Endothelial cell of umbilical vein (primary cell): ENCODE results near the gene SPPL3. TPM values are rescaled to one million over a fixed set of nuclear protein-coding genes. Genes with fewer than 3 reads are reported as not detected.

Experiments
- BruUV-seq: library from RNA; stranded (reverse); fragments of 400-500 nt; replicated peaks from 2 replicates; lab custom pipeline; 2021; lab: Mats Ljungman, UMichigan
- CTCF ChIA-PET: fragments of 300-600, 350-600 bp; sonication (Branson Sonifier 250); formaldehyde crosslinking; loops from one replicate; lab custom pipeline; 2021; ENCODE audit warnings: antibody characterized with exemption, inconsistent platforms; lab: Charles Lee
- POLR2A ChIA-PET: fragments of 300-600, 350-600 bp; sonication (Branson Sonifier 250); formaldehyde crosslinking; loops from one replicate; lab custom pipeline; 2021; ENCODE audit warnings: antibody characterized with exemption, inconsistent platforms; lab: Charles Lee
- DNase-seq: peaks from one replicate; pipeline ENCODE4 v3.0.0-alpha.2; 2011; ENCODE audit warnings: low read depth, low spot score
- FAIRE-seq: peaks from 2 replicates; lab custom pipeline; 2011; peaks lifted over from hg19 to GRCh38; lab: Jason Lieb, UNC
- H2AFZ ChIP-seq: 2 replicates; pipeline ENCODE4 v1.6.0; 2012; ENCODE audit warnings: low read depth, low read length, control low read depth, inconsistent platforms
- H3K27ac ChIP-seq: 2 replicates; pipeline ENCODE4 v1.5.1; 2011; ENCODE audit warnings: low read depth, mild to moderate bottlenecking, control low read depth, low read length, moderate library complexity; ENCODE audit not compliant: insufficient read depth
- H3K27me3 ChIP-seq, 2 experiments: 2 replicates each; pipeline versions ENCODE4 v1.6.0 to v1.6.1; 2011; ENCODE audit warnings: low read length in 2 of 2, mixed read lengths in 1 of 2; ENCODE audit not compliant: control insufficient read depth in 2 of 2, insufficient read depth in 2 of 2
- H3K36me3 ChIP-seq, 2 experiments: 2 replicates in 1 of 2; 3 replicates in 1 of 2; pipeline ENCODE4 v1.5.1; 2011; ENCODE audit warnings: low read length in 2 of 2, mild to moderate bottlenecking in 1 of 2, moderate library complexity in 1 of 2; ENCODE audit not compliant: control insufficient read depth in 2 of 2, insufficient read depth in 2 of 2; ENCODE audit errors: extremely low read depth in 1 of 2
- H3K4me1 ChIP-seq: 3 replicates; pipeline ENCODE4 v1.5.1; 2011; ENCODE audit warnings: mild to moderate bottlenecking, low read length; ENCODE audit not compliant: control insufficient read depth, insufficient read depth; ENCODE audit errors: extremely low read depth
- H3K4me2 ChIP-seq: 2 replicates; pipeline ENCODE4 v1.6.1; 2011; ENCODE audit warnings: low read length, control low read depth, mixed read lengths; ENCODE audit not compliant: insufficient read depth
- H3K4me3 ChIP-seq, 3 experiments: fragments of 200-600 bp in 1 of 3; sonication (generic), shearing (Covaris generic) in 1 of 3; replicated peaks in 1 of 3; 2 replicates each; pipeline ENCODE4 v1.5.1; 2011 to 2016; ENCODE audit warnings: control low read depth in 3 of 3, low read length in 3 of 3, mild to moderate bottlenecking in 2 of 3, inconsistent platforms in 1 of 3, low read depth in 1 of 3, moderate library complexity in 1 of 3; ENCODE audit not compliant: insufficient read depth in 1 of 3
- H3K79me2 ChIP-seq: 2 replicates; pipeline ENCODE4 v1.6.0; 2012; ENCODE audit warnings: low read length, inconsistent platforms; ENCODE audit not compliant: control insufficient read depth, insufficient read depth
- H3K9ac ChIP-seq: replicated peaks from 2 replicates; pipeline ENCODE3; 2011; ENCODE audit warnings: low read length, control low read depth; ENCODE audit not compliant: insufficient read depth; ENCODE audit errors: extremely low read depth
- H3K9me1 ChIP-seq: replicated peaks from 3 replicates; pipeline ENCODE4 v1.6.0; 2011; ENCODE audit warnings: mild to moderate bottlenecking, low read length; ENCODE audit not compliant: control insufficient read depth, insufficient read depth; ENCODE audit errors: extremely low read depth
- H3K9me3 ChIP-seq: replicated peaks from 2 replicates; pipeline ENCODE4 v1.5.1; 2012; ENCODE audit warnings: low read length, inconsistent platforms; ENCODE audit not compliant: control insufficient read depth, insufficient read depth
- H4K20me1 ChIP-seq: replicated peaks from 2 replicates; pipeline ENCODE3; 2011; ENCODE audit warnings: mild to moderate bottlenecking, low read length; ENCODE audit not compliant: control insufficient read depth, insufficient read depth; ENCODE audit errors: extremely low read depth
- EZH2 ChIP-seq: IDR thresholded peaks from 2 replicates; pipeline ENCODE4 v1.6.1; 2012; ENCODE audit warnings: borderline replicate concordance, low read depth, mild to moderate bottlenecking, moderate library complexity, low read length, inconsistent platforms; ENCODE audit not compliant: severe bottlenecking
- FOS ChIP-seq: IDR thresholded peaks from 2 replicates; pipeline ENCODE4 v1.6.1; 2011; ENCODE audit warnings: mild to moderate bottlenecking, low read length, moderate library complexity, borderline replicate concordance; ENCODE audit not compliant: insufficient read depth
- GATA2 ChIP-seq: IDR thresholded peaks from 2 replicates; pipeline ENCODE4 v1.7.0; 2011; ENCODE audit warnings: low read depth, mild to moderate bottlenecking, moderate library complexity, mixed read lengths, low read length; ENCODE audit not compliant: insufficient read length, insufficient read depth
- MYC ChIP-seq: IDR thresholded peaks from one replicate; pipeline ENCODE4 v1.6.1; 2011; ENCODE audit warnings: mild to moderate bottlenecking, low read depth, low read length
- POLR2A ChIP-seq: IDR thresholded peaks from 2 replicates; pipeline ENCODE4 v1.6.1; 2012; ENCODE audit warnings: low read depth, mild to moderate bottlenecking, control low read depth, low read length
- POLR2AphosphoS5 ChIP-seq: IDR thresholded peaks from 2 replicates; pipeline ENCODE4 v1.6.1; 2012; ENCODE audit warnings: low read depth, mild to moderate bottlenecking, control low read depth, low read length, moderate library complexity; ENCODE audit not compliant: insufficient read depth
- dilution Hi-C: fragments of 300-500 bp; cut with MboI; formaldehyde crosslinking; loops from one replicate; pipeline ENCODE4 v1.15.0; 2019; ENCODE audit warnings: low sequenced_read_pairs; ENCODE audit not compliant: extremely low pct_ligation_motif_present
- intact Hi-C: fragments of 100-400 bp; cut with micrococcal nuclease; formaldehyde crosslinking; loops from one replicate; pipeline ENCODE4 v1.10.0; 2022
- polyA plus RNA-seq, 4 experiments: library from polyadenylated mRNA; depleted of rRNA in 3 of 4; stranded (reverse) in 3 of 4; unstranded in 1 of 4; fragments of >200 nt; gene quantifications; 2 replicates each; pipeline versions ENCODE4 v1.2.1 to v1.2.3, GENCODE V29; 2011 to 2012; ENCODE audit warnings: missing spikeins in 1 of 4
- total RNA-seq: library from RNA; stranded (reverse); gene quantifications from 2 replicates; pipeline ENCODE4 v1.2.3, GENCODE V29; 2021
- TF ChIP-seq, protein P1 (sequence below): IDR thresholded peaks from 2 replicates; pipeline ENCODE4 v1.6.1; 2011; ENCODE audit not compliant: insufficient read depth, insufficient read length
- TF ChIP-seq, protein P2 (sequence below), 2 donors: IDR thresholded peaks; 1 replicate in 1 of 2; 2 replicates in 1 of 2; pipeline ENCODE4 v1.5.1; 2011; ENCODE audit warnings: low read length in 2 of 2, mild to moderate bottlenecking in 2 of 2, moderate library complexity in 2 of 2, control low read depth in 1 of 2, inconsistent platforms in 1 of 2, low read depth in 1 of 2; ENCODE audit not compliant: insufficient read depth in 1 of 2; ENCODE audit errors: extremely low read depth in 1 of 2

Gene SPPL3
- total and polyA plus RNA-seq, 2 donors (not counting 3 experiments of a cell fraction or from before 2014, with no cell fraction given), result 30.6 to 53.0 TPM

DNA sequence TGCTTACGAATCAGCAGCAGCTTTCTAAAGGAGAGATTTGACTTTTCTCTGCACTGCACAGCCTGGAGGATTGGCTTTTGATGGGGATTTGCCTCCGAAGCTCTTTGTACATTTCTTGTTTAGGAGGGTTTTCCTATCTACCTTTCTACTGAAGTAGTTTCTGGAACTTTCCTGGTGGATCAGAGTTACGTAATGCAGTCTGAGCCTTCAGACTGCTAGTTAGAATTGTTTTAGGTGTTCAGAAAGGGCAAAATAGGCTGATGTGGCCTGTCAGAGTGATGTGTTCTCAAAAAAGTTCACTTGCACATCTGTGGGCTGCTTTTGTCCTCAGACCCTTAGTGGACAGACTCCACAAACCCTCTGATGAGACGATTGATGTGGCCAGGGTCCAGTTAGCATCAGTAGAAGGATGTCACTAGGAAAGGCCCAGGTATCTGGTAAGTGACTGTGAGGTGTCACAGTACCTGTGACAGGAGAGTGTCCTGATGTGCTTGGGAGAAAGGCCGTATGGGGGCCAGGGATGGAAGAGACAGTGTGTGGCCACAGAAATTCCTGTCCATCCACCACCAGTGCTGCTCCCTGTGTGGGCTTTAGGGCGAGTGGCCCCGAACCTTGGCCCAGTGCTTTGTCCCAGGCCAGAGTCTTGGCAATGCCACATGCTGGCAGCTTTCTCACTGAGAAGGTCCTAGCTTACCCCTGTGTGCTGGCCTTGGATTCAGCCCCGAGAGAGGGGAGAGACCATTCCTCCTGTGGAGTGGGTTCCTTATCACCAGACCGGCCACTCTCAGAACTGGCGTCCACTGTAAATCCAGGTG, 183.0 kb downstream of the SPPL3 start:
- intact Hi-C loops (no loop called here), dilution Hi-C loops (no loop called here)
- no peaks in the 10 kb centered on the region for H3K9me1 ChIP-seq
- H3K4me1 ChIP-seq, result peaks cover 8% of the 10 kb centered on the region
- ChIA-PET POLR2A (interaction anchor here (0.6 kb wide), 1 partner anchor 306 kb away, joined by 3 read pairs; no protein-coding TSS in a partner anchor), CTCF (interaction anchor here (0.8 to 1.6 kb wide), 3 partner anchors 10 to 74 kb away, joined by 3 to 5 read pairs (median 4); no protein-coding TSS in a partner anchor)
- H3K4me3 ChIP-seq, result no peak overlapping the region
- H3K9ac ChIP-seq, result no peak overlapping the region
- H3K27ac ChIP-seq, result no peak overlapping the region
- H3K4me2 ChIP-seq, result no peak overlapping the region
- FAIRE-seq (no peak), DNase-seq (no peak)
- no peaks in the 10 kb centered on the region for H3K27me3 ChIP-seq
- no peaks in the 10 kb centered on the region for H4K20me1 ChIP-seq
- peaks cover 22 to 44% of the 10 kb centered on the region in 2 experiments for H3K36me3 ChIP-seq
- H3K79me2 ChIP-seq, result no peaks in the 10 kb centered on the region
- H2AFZ ChIP-seq, result no peak overlapping the region
- BruUV-seq, result no TSS peak
- no peak for TF ChIP-seq POLR2AphosphoS5
- no peak for TF ChIP-seq MYC
- H3K9me3 ChIP-seq, result no peaks in the 10 kb centered on the region

DNA sequence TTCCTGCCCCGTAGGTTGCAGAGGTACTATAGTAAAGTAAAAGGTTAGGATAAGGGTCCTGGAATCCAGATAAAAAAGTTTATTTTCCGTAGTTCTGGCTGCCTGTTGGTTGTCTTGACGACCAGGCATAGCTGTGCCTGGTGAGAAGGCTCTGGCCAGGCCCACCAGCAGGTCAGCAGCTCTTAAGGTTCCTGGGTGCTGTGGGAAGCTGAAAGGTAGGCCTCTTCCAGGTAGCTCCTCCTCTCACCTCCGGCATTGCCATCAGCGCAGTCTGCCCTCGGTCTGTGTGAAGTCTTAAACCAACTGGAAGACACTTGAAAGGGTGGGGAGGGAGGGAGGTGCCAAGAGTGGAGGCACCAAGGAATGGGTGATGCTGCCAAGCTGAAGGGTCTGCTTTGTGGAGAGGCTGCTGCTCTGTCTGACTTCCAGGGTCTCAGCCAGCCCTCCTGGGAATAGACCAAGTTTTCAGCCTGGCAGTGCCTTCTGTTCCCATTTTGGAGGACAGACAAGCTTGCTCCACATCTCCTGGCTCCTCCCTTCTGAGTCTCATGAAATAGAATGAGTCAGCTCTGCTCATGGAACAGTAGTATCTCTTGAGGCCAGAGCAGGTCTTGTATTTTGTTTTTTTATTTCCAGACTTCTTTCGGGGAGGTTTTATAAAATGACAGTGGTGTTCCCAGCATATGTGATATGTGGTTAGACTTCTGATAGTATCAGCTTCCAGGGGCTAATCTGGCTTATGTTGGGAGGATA, 183.7 kb downstream of the SPPL3 start:
- ChIA-PET POLR2A (interaction anchor here (0.6 kb wide), 1 partner anchor 293 kb away, joined by 6 read pairs; no protein-coding TSS in a partner anchor), CTCF (interaction anchor here (1.2 to 1.6 kb wide), 3 partner anchors 71 to 251 kb away, joined by 4 to 6 read pairs (median 5); no protein-coding TSS in a partner anchor)
- Histone ChIP-seq H3K27ac (no peak overlapping the region), H3K27me3 (no peaks in the 10 kb centered on the region), H3K4me2 (no peak overlapping the region), H3K9me3 (no peaks in the 10 kb centered on the region), H3K9me1 (no peaks in the 10 kb centered on the region), H3K4me1 (peaks cover 4% of the 10 kb centered on the region), H3K36me3 (peaks cover 23 to 48% of the 10 kb centered on the region in 2 experiments), H3K4me3 (no peak overlapping the region), H4K20me1 (no peaks in the 10 kb centered on the region), H2AFZ (no peak overlapping the region), H3K9ac (no peak overlapping the region), H3K79me2 (no peaks in the 10 kb centered on the region)
- dilution Hi-C loops (no loop called here), intact Hi-C loops (no loop called here)
- FAIRE-seq (no peak), DNase-seq (no peak)
- BruUV-seq, result no TSS peak
- TF ChIP-seq GATA2 (no peak), EZH2 (no peak), MYC (no peak), POLR2AphosphoS5 (no peak), FOS (no peak), POLR2A (no peak)
- TF ChIP-seq, protein P1, sequence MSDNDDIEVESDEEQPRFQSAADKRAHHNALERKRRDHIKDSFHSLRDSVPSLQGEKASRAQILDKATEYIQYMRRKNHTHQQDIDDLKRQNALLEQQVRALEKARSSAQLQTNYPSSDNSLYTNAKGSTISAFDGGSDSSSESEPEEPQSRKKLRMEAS, result no peak
- TF ChIP-seq, protein P2, sequence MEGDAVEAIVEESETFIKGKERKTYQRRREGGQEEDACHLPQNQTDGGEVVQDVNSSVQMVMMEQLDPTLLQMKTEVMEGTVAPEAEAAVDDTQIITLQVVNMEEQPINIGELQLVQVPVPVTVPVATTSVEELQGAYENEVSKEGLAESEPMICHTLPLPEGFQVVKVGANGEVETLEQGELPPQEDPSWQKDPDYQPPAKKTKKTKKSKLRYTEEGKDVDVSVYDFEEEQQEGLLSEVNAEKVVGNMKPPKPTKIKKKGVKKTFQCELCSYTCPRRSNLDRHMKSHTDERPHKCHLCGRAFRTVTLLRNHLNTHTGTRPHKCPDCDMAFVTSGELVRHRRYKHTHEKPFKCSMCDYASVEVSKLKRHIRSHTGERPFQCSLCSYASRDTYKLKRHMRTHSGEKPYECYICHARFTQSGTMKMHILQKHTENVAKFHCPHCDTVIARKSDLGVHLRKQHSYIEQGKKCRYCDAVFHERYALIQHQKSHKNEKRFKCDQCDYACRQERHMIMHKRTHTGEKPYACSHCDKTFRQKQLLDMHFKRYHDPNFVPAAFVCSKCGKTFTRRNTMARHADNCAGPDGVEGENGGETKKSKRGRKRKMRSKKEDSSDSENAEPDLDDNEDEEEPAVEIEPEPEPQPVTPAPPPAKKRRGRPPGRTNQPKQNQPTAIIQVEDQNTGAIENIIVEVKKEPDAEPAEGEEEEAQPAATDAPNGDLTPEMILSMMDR (IDR thresholded peaks at IDR 0.05; ENCODE audit: extremely low read depth in 1 of 2, insufficient read depth in 1 of 2, low read depth in 1 of 2, low read length in 2 of 2), result no peak
